B cell (primary cell): ENCODE measurements around the gene SIT1. TPM values are rescaled to one million over a fixed set of nuclear protein-coding genes. Genes with fewer than 3 reads are reported as not detected.

Experiments used
- ATAC-seq: fragments of 200-7000 bp; cut with Tn5 transposase; one replicate; pipeline ENCODE4 v1.10.0; 2021; ENCODE audit warnings: low read depth, mild to moderate bottlenecking, moderate number of reproducible peaks, moderate library complexity
- CTCF ChIA-PET: fragments of 350-600 bp; sonication (Branson Sonifier 250); formaldehyde crosslinking; loops from one replicate; lab custom pipeline; 2021; ENCODE audit warnings: antibody characterized with exemption, inconsistent platforms; lab: Charles Lee
- POLR2A ChIA-PET: fragments of 350-600 bp; sonication (Branson Sonifier 250); formaldehyde crosslinking; loops from one replicate; lab custom pipeline; 2021; ENCODE audit warnings: antibody characterized with exemption; lab: Charles Lee
- DNase-seq: peaks from one replicate; pipeline ENCODE4 v3.0.0; 2013
- H2AFZ ChIP-seq: 2 replicates; pipeline ENCODE4 v1.6.1; 2012; ENCODE audit warnings: mild to moderate bottlenecking, low read depth, low read length; ENCODE audit not compliant: insufficient read depth, poor library complexity, severe bottlenecking
- H3K27ac ChIP-seq, 2 donors: 1 replicate in 1 of 2; 2 replicates in 1 of 2; pipeline ENCODE4 v1.5.1; 2012 to 2013; ENCODE audit warnings: low read length in 2 of 2, mild to moderate bottlenecking in 2 of 2, moderate library complexity in 1 of 2
- H3K27me3 ChIP-seq, 4 experiments: fragments of 200-600 bp in 1 of 4; sonication (generic) in 1 of 4; replicated peaks in 1 of 4; 1 replicate in 2 of 4; 2 replicates in 2 of 4; pipeline versions ENCODE4 v1.6.1 to v1.7.0; 2013 to 2016; ENCODE audit warnings: low read length in 3 of 4, mild to moderate bottlenecking in 2 of 4, mixed read lengths in 1 of 4, moderate library complexity in 1 of 4; ENCODE audit not compliant: insufficient read depth in 4 of 4, control insufficient read depth in 3 of 4; ENCODE audit errors: control extremely low read depth in 1 of 4
- H3K36me3 ChIP-seq, 2 experiments: replicated peaks in 1 of 2; 1 replicate in 1 of 2; 2 replicates in 1 of 2; pipeline versions ENCODE4 v1.6.1 to v1.7.1; 2013; ENCODE audit warnings: low read length in 1 of 2; ENCODE audit not compliant: insufficient read depth in 2 of 2, control insufficient read depth in 1 of 2; ENCODE audit errors: control extremely low read depth in 1 of 2, extremely low read depth in 1 of 2
- H3K4me1 ChIP-seq, 2 donors: fragments of 200-600 bp in 1 of 2; sonication (generic) in 1 of 2; 1 replicate in 1 of 2; 2 replicates in 1 of 2; pipeline versions ENCODE4 v1.5.1 to v1.6.1; 2013 to 2017; ENCODE audit warnings: low read length in 2 of 2; ENCODE audit not compliant: control insufficient read depth in 2 of 2, insufficient read depth in 2 of 2
- H3K4me2 ChIP-seq: replicated peaks from 2 replicates; pipeline ENCODE3; 2012; ENCODE audit warnings: mild to moderate bottlenecking, low read depth, low read length; ENCODE audit not compliant: poor library complexity, severe bottlenecking
- H3K4me3 ChIP-seq, 5 experiments: fragments of 200-600 bp in 1 of 5; sonication (generic) in 1 of 5; 1 replicate in 3 of 5; 2 replicates in 2 of 5; pipeline versions ENCODE4 v1.5.1 to v1.7.0; 2011 to 2016; ENCODE audit warnings: low read length in 4 of 5, mild to moderate bottlenecking in 4 of 5, low read depth in 2 of 5, control low read depth in 1 of 5, moderate library complexity in 1 of 5; ENCODE audit not compliant: insufficient read depth in 1 of 5; ENCODE audit errors: control extremely low read depth in 1 of 5, extremely low read depth in 1 of 5
- H3K79me2 ChIP-seq: fragments of 200-600 bp; sonication (generic); one replicate; pipeline ENCODE4 v1.6.0; 2016; ENCODE audit warnings: low read length; ENCODE audit not compliant: control insufficient read depth, insufficient read depth
- H3K9ac ChIP-seq: fragments of 200-600 bp; sonication (generic); 2 replicates; pipeline ENCODE4 v1.6.1; 2017; ENCODE audit warnings: mild to moderate bottlenecking, low read length, moderate library complexity
- H3K9me3 ChIP-seq, 3 donors: one replicate each; pipeline versions ENCODE4 v1.6.1 to v1.7.1; 2013; ENCODE audit warnings: low read length in 2 of 3; ENCODE audit not compliant: control insufficient read depth in 2 of 3, insufficient read depth in 1 of 3; ENCODE audit errors: control extremely low read depth in 1 of 3
- H4K20me1 ChIP-seq: 2 replicates; pipeline ENCODE4 v1.6.0; 2012; ENCODE audit warnings: mild to moderate bottlenecking, low read length; ENCODE audit not compliant: insufficient read depth, control insufficient read depth, poor library complexity, severe bottlenecking
- H3K27ac Mint-ChIP-seq: one replicate; pipeline ENCODE4 v1.8.0; 2021; ENCODE audit warnings: mixed read lengths
- H3K27me3 Mint-ChIP-seq: one replicate; pipeline ENCODE4 v1.8.0; 2021; ENCODE audit warnings: mixed read lengths
- H3K4me1 Mint-ChIP-seq: one replicate; pipeline ENCODE4 v1.8.0; 2021; ENCODE audit warnings: mixed read lengths
- H3K4me3 Mint-ChIP-seq: one replicate; pipeline ENCODE4 v1.8.0; 2021; ENCODE audit warnings: mixed read lengths
- H3K9me3 Mint-ChIP-seq: one replicate; pipeline ENCODE4 v1.8.0; 2022; ENCODE audit warnings: mixed read lengths; ENCODE audit not compliant: insufficient read depth
- CTCF ChIP-seq: fragments of 200-600 bp; IDR thresholded peaks from one replicate; pipeline ENCODE4 v1.8.0; 2022; ENCODE audit warnings: antibody characterized with exemption, mild to moderate bottlenecking
- EZH2 ChIP-seq: IDR thresholded peaks from 2 replicates; pipeline ENCODE4 v1.6.1; 2012; ENCODE audit warnings: borderline replicate concordance, low read depth, mild to moderate bottlenecking, moderate library complexity, low read length; ENCODE audit not compliant: insufficient read depth, poor library complexity, severe bottlenecking
- WGBS: methylation state at CpG from one replicate; pipeline ENCODE4 v1.1.5; 2013; ENCODE audit warnings: missing lambda C conversion rate; ENCODE audit not compliant: insufficient coverage; 5-methylcytosine and 5-hydroxymethylcytosine counted together
- intact Hi-C: fragments of 100-400 bp; cut with micrococcal nuclease; formaldehyde crosslinking; loops from one replicate; pipeline ENCODE4 v1.10.0; 2022
- polyA plus RNA-seq: library from polyadenylated mRNA; depleted of rRNA; stranded (reverse); fragments of >200 nt; gene quantifications from 2 replicates; pipeline ENCODE4 v1.2.3, GENCODE V29; 2012
- total RNA-seq, 2 donors: library from RNA; stranded (reverse); fragments of 120-200 nt in 1 of 2; gene quantifications; 1 replicate in 1 of 2; 2 replicates in 1 of 2; pipeline versions ENCODE4 v1.2.3 to v1.2.4, GENCODE V29; 2013 to 2022

The SIT1 gene
- total and polyA plus RNA-seq, 2 donors (not counting 1 experiment from before 2014, with no cell fraction given), result 37.1 to 38.5 TPM

GRCh38 chr9:35674025-35674361, 23.3 kb upstream of the SIT1 start:
- POLR2A ChIA-PET, result no interaction called here
- Histone ChIP-seq H3K36me3 (no peaks in the 10 kb centered on the region), H3K27me3 (peaks cover 0 to 14% (median 3%) of the 10 kb centered on the region in 4 experiments), H3K9me3 (peaks cover 0 to 4% (median 0%) of the 10 kb centered on the region in 3 donors), H3K27ac (no peak overlapping the region), H3K79me2 (no peaks in the 10 kb centered on the region), H3K4me3 (no peak overlapping the region), H4K20me1 (no peaks in the 10 kb centered on the region), H3K4me1 (peaks cover 10 to 16% of the 10 kb centered on the region in 2 donors), H3K9ac (no peak overlapping the region), H2AFZ (no peak overlapping the region), H3K4me2 (no peak overlapping the region)
- intact Hi-C loops, result no loop called here
- H3K27me3 Mint-ChIP-seq, result peaks cover 9% of the 10 kb centered on the region
- TF ChIP-seq CTCF (no peak), EZH2 (no peak)
- DNase-seq (no peak), ATAC-seq (no peak)
- peaks cover 17% of the 10 kb centered on the region for H3K4me1 Mint-ChIP-seq
- WGBS, result 91% methylated on average over 3 of the region's 3 CpGs
- H3K9me3 Mint-ChIP-seq, result no peaks in the 10 kb centered on the region
- H3K27ac Mint-ChIP-seq, result no peak overlapping the region
- CTCF ChIA-PET, result interaction anchor here (1.3 to 2.3 kb wide), 5 partner anchors 8 to 23 kb away, joined by 3 to 10 read pairs (median 4); partner anchors contain the start of genes ARHGEF39, CCDC107 and RMRP
- H3K4me3 Mint-ChIP-seq, result no peak overlapping the region

- H2AFZ ChIP-seq, result no peak within 1 kb of the TSS
- Mint-ChIP-seq H3K9me3 (no peaks in the 10 kb centered on the region), H3K27ac (no peak within 1 kb of the TSS)
Observed at GRCh38 chr9:35673132-35674024, 22.6 kb upstream of the SIT1 start, which contains the start of gene CA9. Gene CA9, plus strand, starts transcription at chr9:35673928. Its CDS starts 32 bp downstream, at chr9:35673960.

More at GRCh38 chr9:35673132-35674024, 22.6 kb upstream of the SIT1 start, which contains the start of gene CA9:
- Histone ChIP-seq H3K27ac (no peak within 1 kb of the TSS), H3K36me3 (no peaks in the 10 kb centered on the region), H3K9me3 (peaks cover 0 to 4% (median 0%) of the 10 kb centered on the region in 3 donors), H3K4me1 (peaks cover 10 to 16% of the 10 kb centered on the region in 2 donors), H3K79me2 (no peaks in the 10 kb centered on the region), H3K9ac (no peak within 1 kb of the TSS), H3K4me3 (no peak within 1 kb of the TSS), H4K20me1 (no peaks in the 10 kb centered on the region), H3K27me3 (peaks cover 0 to 14% (median 3%) of the 10 kb centered on the region in 4 experiments), H3K4me2 (no peak within 1 kb of the TSS)
- DNase-seq (no peak), ATAC-seq (no peak)
- intact Hi-C loops, result no loop called here
- ChIA-PET CTCF (interaction anchor here (1.3 to 1.5 kb wide), 3 partner anchors 11 to 21 kb away, joined by 3 to 10 read pairs (median 4); partner anchors contain the start of genes CCDC107 and RMRP), POLR2A (interaction anchor here (1.1 kb wide), 1 partner anchor 17 kb away, joined by 3 read pairs; the partner anchor contains the start of gene TPM2)
- Mint-ChIP-seq H3K27me3 (peaks cover 9% of the 10 kb centered on the region), H3K4me3 (peak within 1 kb of the TSS; percentile 66), H3K4me1 (peaks cover 17% of the 10 kb centered on the region)
- 96% methylated on average over 8 of the region's 10 CpGs for WGBS
- TF ChIP-seq EZH2 (no peak), CTCF (no peak)
